Mucosa of descending colon (tissue), 3 donors: Measurements from ENCODE around the gene TFAP2D. TPM values are rescaled to one million over a fixed set of nuclear protein-coding genes. Genes with fewer than 3 reads are reported as not detected.

Experiments used
- ATAC-seq: fragments of 200-7000 bp; cut with Tn5 transposase; one replicate; pipeline ENCODE4 v1.9.1; 2020; ENCODE audit warnings: mild to moderate bottlenecking, moderate library complexity
- DNase-seq, 3 donors: peaks; one replicate each; pipeline ENCODE4 v3.0.0-alpha.2; 2020
- H3K36me3 ChIP-seq: fragments of 200-600 bp; one replicate; pipeline ENCODE4 v1.8.0; 2021; ENCODE audit warnings: low read depth, mild to moderate bottlenecking
- H3K4me1 ChIP-seq: fragments of 200-600 bp; one replicate; pipeline ENCODE4 v1.8.0; 2021; ENCODE audit warnings: low read depth, mild to moderate bottlenecking
- H3K4me3 ChIP-seq: fragments of 200-600 bp; one replicate; pipeline ENCODE4 v1.8.0; 2021; ENCODE audit warnings: mild to moderate bottlenecking
- H3K9me3 ChIP-seq: fragments of 200-600 bp; one replicate; pipeline ENCODE4 v1.8.0; 2021; ENCODE audit warnings: mild to moderate bottlenecking
- CTCF ChIP-seq: fragments of 200-600 bp; IDR thresholded peaks from one replicate; pipeline ENCODE4 v1.8.0; 2022; ENCODE audit warnings: antibody characterized with exemption, mild to moderate bottlenecking
- intact Hi-C, 2 donors: fragments of 100-400 bp; cut with DNase I in 1 of 2; cut with micrococcal nuclease in 1 of 2; formaldehyde crosslinking; loops; one replicate each; pipeline versions ENCODE4 v1.11.0 to v1.11.1; 2022; cut with DNase I, micrococcal nuclease
- long read RNA-seq, 2 donors: library from polyadenylated mRNA; unstranded; transcript quantifications; one replicate each; pipeline ENCODE4 v2.0.0, GENCODE V29; 2019 to 2021
- total RNA-seq, 3 donors: library from RNA; stranded (reverse); fragmentation: NEBNext Ultra II Directional in 2 of 3; extraction: Animal tissue kit (Norgen Biotek cat#: 25700) in 2 of 3; gene quantifications; one replicate each; pipeline versions ENCODE4 v1.2.1 to v1.2.4, GENCODE V29; 2021 to 2023
- donor health status: DM: no; HTN: no; CAD: no; lungs with moderate emphysema.
- donor health status: DM: no; HTN: no; CAD: no.
- donor health status: DM: no; HTN: yes; CAD: no.

TFAP2D gene
- total RNA-seq = not detected
- long read RNA-seq, donor 1 = 0 reads
- long read RNA-seq, donor 2 = 0 reads

DNA sequence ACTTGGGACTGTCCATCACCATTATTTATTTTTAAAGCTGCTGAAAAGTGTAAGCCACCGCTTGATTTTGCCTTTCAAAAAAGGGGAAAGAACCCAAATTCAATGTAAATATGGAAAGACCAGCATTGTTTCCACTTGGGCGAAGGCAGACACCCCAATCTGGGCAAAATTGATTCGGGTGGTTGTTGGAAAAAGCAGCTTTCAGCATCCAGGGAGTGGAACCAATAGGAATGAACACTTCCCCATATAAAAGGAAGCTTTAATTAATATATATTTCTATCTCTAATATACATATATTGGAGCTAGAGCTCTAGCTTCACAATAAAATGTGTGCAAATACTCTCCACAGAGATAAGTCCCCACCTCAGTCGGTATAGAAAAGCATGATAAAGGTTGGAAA, at the start of gene TFAP2D:
TFAP2D (plus strand) TSS at position 301 of the 400 bp plus-strand sequence. CDS start 530 bp downstream, outside the sequence.
- no peaks in the 10 kb centered on the region for H3K4me1 ChIP-seq
- no peaks in the 10 kb centered on the region for H3K36me3 ChIP-seq
- ATAC-seq (no peak), DNase-seq (no peak)
- no peak for TF ChIP-seq CTCF
- H3K4me3 ChIP-seq = no peak within 1 kb of the TSS
- H3K9me3 ChIP-seq = no peaks in the 10 kb centered on the region
- intact Hi-C loops = no loop called here

DNA sequence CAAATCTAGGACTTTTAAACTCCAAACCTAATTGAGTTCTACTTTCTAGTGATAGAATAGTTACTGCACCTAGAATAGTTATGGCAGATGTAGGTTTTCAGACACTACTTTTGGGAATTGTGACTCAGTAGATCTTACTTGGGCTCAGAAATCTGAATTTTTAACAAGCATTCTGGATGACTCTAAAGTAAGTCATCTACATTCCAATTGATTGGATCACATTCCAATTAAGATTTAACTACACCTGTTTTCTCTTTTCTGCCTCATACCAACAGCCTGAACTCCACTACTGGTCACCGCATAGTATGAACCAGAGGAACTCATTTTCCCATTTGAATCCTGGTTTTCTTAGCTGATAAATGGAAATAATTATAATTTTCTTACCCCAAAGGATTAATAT, 49.5 kb upstream of the TFAP2D start:
- no peaks in the 10 kb centered on the region for H3K36me3 ChIP-seq
- no peak for DNase-seq
- intact Hi-C loops = no loop called here
- no peak for TF ChIP-seq CTCF
- no peaks in the 10 kb centered on the region for H3K4me1 ChIP-seq
- H3K4me3 ChIP-seq = no peak overlapping the region
- H3K9me3 ChIP-seq = no peaks in the 10 kb centered on the region
- no peak for ATAC-seq

DNA sequence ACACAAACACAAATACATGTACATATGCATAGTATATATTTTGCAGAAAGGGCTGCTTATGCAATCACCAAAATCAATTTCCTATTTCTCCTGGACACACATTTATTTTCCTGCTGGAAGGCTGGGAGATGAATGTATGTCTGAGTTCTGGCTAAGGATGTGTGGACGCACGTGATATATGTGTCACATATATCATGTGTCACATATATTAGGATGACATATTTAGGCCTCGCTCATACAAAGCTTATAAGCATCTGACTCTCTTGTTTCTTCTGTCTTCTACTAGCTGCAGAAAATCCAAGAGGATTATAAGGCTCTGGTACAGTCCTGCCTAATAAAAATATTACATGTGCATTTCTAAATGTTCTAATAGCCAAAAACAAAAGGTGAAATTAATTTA, 47.2 kb upstream of the TFAP2D start:
- TF ChIP-seq CTCF = no peak
- no peaks in the 10 kb centered on the region for H3K36me3 ChIP-seq
- intact Hi-C loops = no loop called here
- no peak overlapping the region for H3K4me3 ChIP-seq
- no peaks in the 10 kb centered on the region for H3K9me3 ChIP-seq
- no peaks in the 10 kb centered on the region for H3K4me1 ChIP-seq
- DNase-seq = no peak
- no peak for ATAC-seq

DNA sequence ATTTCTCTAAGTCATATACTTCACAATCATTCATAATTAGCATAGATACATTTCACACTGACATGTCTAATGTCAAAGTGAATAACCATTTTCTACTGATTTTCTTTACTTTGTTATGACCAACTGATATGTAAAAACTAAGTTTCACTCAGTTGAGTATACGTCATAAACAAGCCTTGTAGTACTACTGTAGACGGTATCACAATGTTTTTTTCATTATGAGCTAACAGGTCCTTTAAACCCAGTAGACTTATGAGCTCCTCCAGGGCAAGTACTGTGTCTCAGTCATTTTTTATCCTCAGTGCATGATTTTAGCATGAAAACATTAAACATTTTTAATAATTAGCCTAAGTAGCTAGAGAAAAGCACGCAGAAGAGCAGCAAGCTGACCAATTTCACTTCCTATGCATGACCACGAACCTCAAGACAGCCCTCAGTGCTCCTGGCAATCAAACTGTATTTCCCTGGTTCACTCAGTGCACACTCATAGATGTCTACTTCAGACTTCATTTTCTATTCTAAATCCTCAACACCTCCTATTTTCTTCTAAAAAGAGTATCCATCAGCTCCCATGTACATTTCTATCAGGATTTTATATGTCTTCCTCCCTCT, 32.0 kb upstream of the TFAP2D start:
- Histone ChIP-seq H3K4me1 (no peaks in the 10 kb centered on the region), H3K4me3 (no peak overlapping the region), H3K9me3 (no peaks in the 10 kb centered on the region), H3K36me3 (no peaks in the 10 kb centered on the region)
- TF ChIP-seq CTCF = no peak
- ATAC-seq (no peak), DNase-seq (no peak)
- intact Hi-C loops = no loop called here

DNA sequence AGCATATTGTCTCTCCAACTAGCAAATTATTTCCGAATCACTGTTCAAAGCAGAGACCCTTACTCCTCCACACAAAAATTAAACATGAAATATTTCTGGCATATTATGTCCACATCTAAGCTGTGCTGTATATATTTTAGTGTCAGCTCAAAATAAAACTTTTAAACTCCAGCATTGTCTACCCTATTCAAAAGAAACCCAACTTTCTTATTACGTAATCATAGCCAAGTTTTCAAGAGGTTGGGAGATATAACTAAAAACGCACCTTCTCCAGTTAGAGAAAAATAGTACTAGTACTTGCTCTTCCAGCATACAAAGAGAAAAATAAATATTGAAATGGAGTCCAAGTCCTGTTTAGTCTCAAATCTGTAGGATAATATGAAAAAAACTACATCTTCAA, 24.1 kb upstream of the TFAP2D start:
- Histone ChIP-seq H3K9me3 (no peaks in the 10 kb centered on the region), H3K4me3 (no peak overlapping the region), H3K4me1 (no peaks in the 10 kb centered on the region), H3K36me3 (no peaks in the 10 kb centered on the region)
- intact Hi-C loops = no loop called here
- no peak for TF ChIP-seq CTCF
- DNase-seq = no peak
- no peak for ATAC-seq
